MCF 10A (cell line): Measurements from ENCODE around the gene DCST1. TPM values are rescaled to one million over a fixed set of nuclear protein-coding genes. Genes with fewer than 3 reads are reported as not detected.
A peak's percentile ranks its signal among the peaks of the same experiment; 100 is the strongest.

Experiments used
- BruUV-seq: library from RNA; stranded (reverse); fragments of 400-500 nt; replicated peaks from 2 replicates; lab custom pipeline; 2021; lab: Mats Ljungman, UMichigan
- CTCF ChIA-PET: fragments of 300-600 bp; sonication (Branson Sonifier 250); formaldehyde crosslinking; extraction: SDS; loops from one replicate; lab custom pipeline; 2021; ENCODE audit warnings: antibody characterized with exemption, inconsistent platforms; lab: Yijun Ruan, JAX
- POLR2A ChIA-PET: fragments of 300-600, 350-650 bp; sonication (Branson Sonifier 250); formaldehyde crosslinking; extraction: SDS; loops from one replicate; lab custom pipeline; 2020; ENCODE audit warnings: antibody characterized with exemption, inconsistent platforms; lab: Yijun Ruan, JAX
- DNase-seq: peaks from one replicate; pipeline ENCODE4 v3.0.0-alpha.2; 2018; ENCODE audit not compliant: unreplicated experiment
- H3K27ac Mint-ChIP-seq: one replicate; pipeline ENCODE4 v1.8.0; 2022; ENCODE audit warnings: mild to moderate bottlenecking, low read depth, mixed read lengths; ENCODE audit not compliant: unreplicated experiment
- H3K27me3 Mint-ChIP-seq: one replicate; pipeline ENCODE4 v1.8.0; 2022; ENCODE audit warnings: mixed read lengths; ENCODE audit not compliant: insufficient read depth, unreplicated experiment
- H3K36me3 Mint-ChIP-seq: one replicate; pipeline ENCODE4 v1.8.0; 2022; ENCODE audit warnings: mild to moderate bottlenecking, moderate library complexity, mixed read lengths; ENCODE audit not compliant: insufficient read depth, unreplicated experiment
- H3K4me1 Mint-ChIP-seq: one replicate; pipeline ENCODE4 v1.8.0; 2022; ENCODE audit warnings: mixed read lengths; ENCODE audit not compliant: insufficient read depth, unreplicated experiment
- H3K4me3 Mint-ChIP-seq: one replicate; pipeline ENCODE4 v1.8.0; 2022; ENCODE audit warnings: mild to moderate bottlenecking, moderate library complexity, mixed read lengths; ENCODE audit not compliant: unreplicated experiment
- H3K9me3 Mint-ChIP-seq: one replicate; pipeline ENCODE4 v1.8.0; 2022; ENCODE audit warnings: mixed read lengths; ENCODE audit not compliant: unreplicated experiment
- CTCF ChIP-seq: fragments of 200-600 bp; IDR thresholded peaks from one replicate; pipeline ENCODE4 v1.8.0; 2022; ENCODE audit warnings: antibody characterized with exemption, mild to moderate bottlenecking; ENCODE audit not compliant: unreplicated experiment
- intact Hi-C: fragments of 100-400 bp; cut with micrococcal nuclease; formaldehyde crosslinking; loops from 2 replicates; pipeline ENCODE4 v1.14.1; 2022
- total RNA-seq: library from RNA; stranded (reverse); gene quantifications from 2 replicates; pipeline ENCODE4 v1.2.3, GENCODE V29; 2022

DCST1 gene
- total RNA-seq, 1 experiment from 2014 or later: 0.21 TPM

- ChIA-PET POLR2A (interaction anchor here (1.2 to 41.1 kb wide), 8 partner anchors 9 to 329 kb away, joined by 3 to 1917 read pairs (median 44); partner anchors contain the start of genes ADAM15, CKS1B, FLAD1 and PBXIP1), CTCF (interaction anchor here (0.7 to 9.4 kb wide), 21 partner anchors 9 to 518 kb away, joined by 3 to 118 read pairs (median 5); partner anchors contain the start of genes ADAM15, CKS1B, FLAD1 and PBXIP1)
- Mint-ChIP-seq H3K4me3 (peak overlapping the region; percentile 32), H3K27me3 (no peaks in the 10 kb centered on the region), H3K27ac (peak overlapping the region; percentile 97), H3K36me3 (peaks cover 10% of the 10 kb centered on the region), H3K4me1 (peaks cover 38% of the 10 kb centered on the region), H3K9me3 (no peaks in the 10 kb centered on the region)
- no TSS peak for BruUV-seq
- TF ChIP-seq CTCF: peak; percentile 98
- peak; percentile 84 for DNase-seq
- intact Hi-C loops: loop anchor here (1.0 kb wide), 3 partner anchors 44 to 330 kb away; no protein-coding TSS in a partner anchor
Observed at GRCh38 chr1:154998818-154999570, 34.6 kb upstream of the DCST1 start.

GRCh38 chr1:154999571-155000410 is 33.8 kb upstream of the DCST1 start:
- no TSS peak for BruUV-seq
- peaks cover 44% of the 10 kb centered on the region for H3K4me1 Mint-ChIP-seq
- ChIA-PET POLR2A (interaction anchor here (0.6 to 41.1 kb wide), 11 partner anchors 8 to 330 kb away, joined by 3 to 1917 read pairs (median 10); partner anchors contain the start of genes ADAM15, CKS1B, EFNA1 and FLAD1), CTCF (interaction anchor here (0.7 to 9.4 kb wide), 22 partner anchors 10 to 445 kb away, joined by 3 to 118 read pairs (median 6); partner anchors contain the start of genes ADAM15, CKS1B, FLAD1 and PBXIP1)
- H3K27me3 Mint-ChIP-seq: no peaks in the 10 kb centered on the region
- no peak for TF ChIP-seq CTCF
- H3K9me3 Mint-ChIP-seq: no peaks in the 10 kb centered on the region
- peak; percentile 57 for DNase-seq
- H3K36me3 Mint-ChIP-seq: peaks cover 13% of the 10 kb centered on the region
- peak overlapping the region; percentile 90 for H3K4me3 Mint-ChIP-seq
- peak overlapping the region; percentile 97 for H3K27ac Mint-ChIP-seq
- intact Hi-C loops: loop anchor here (1.0 to 5.0 kb wide), 4 partner anchors 44 to 442 kb away; partner anchors contain the start of gene UBE2Q1

- peaks cover 45% of the 10 kb centered on the region for H3K4me1 Mint-ChIP-seq
- H3K36me3 Mint-ChIP-seq: peaks cover 13% of the 10 kb centered on the region
- DNase-seq: no peak
- peak overlapping the region; percentile 90 for H3K4me3 Mint-ChIP-seq
- H3K27ac Mint-ChIP-seq: peak overlapping the region; percentile 97
- no peaks in the 10 kb centered on the region for H3K27me3 Mint-ChIP-seq
- BruUV-seq: no TSS peak
- intact Hi-C loops: loop anchor here (5.0 kb wide), 1 partner anchor 443 kb away; the partner anchor contains the start of gene UBE2Q1
- ChIA-PET POLR2A (interaction anchor here (0.6 to 41.1 kb wide), 9 partner anchors 17 to 331 kb away, joined by 3 to 1917 read pairs (median 37); partner anchors contain the start of genes ADAM15, CKS1B, EFNA1 and FLAD1), CTCF (interaction anchor here (0.7 to 9.4 kb wide), 18 partner anchors 10 to 85 kb away, joined by 3 to 118 read pairs (median 9); partner anchors contain the start of genes ADAM15, CKS1B, FLAD1 and PBXIP1)
- TF ChIP-seq CTCF: no peak
- H3K9me3 Mint-ChIP-seq: no peaks in the 10 kb centered on the region
Observed at GRCh38 chr1:155000411-155000725, 33.3 kb upstream of the DCST1 start.
